MM.1S (cell line): ENCODE results near the gene DMRTB1.
"Not testable (repeated sequence)": the region's sequence is repeated elsewhere in the genome, so short reads cannot be mapped to it uniquely, and the experiment has no call there.

Experiments
- DNase-seq: peaks from one replicate; pipeline ENCODE4 v3.0.0-alpha.2; 2015
- H2AFZ ChIP-seq: fragments of 300-600 bp; sonication (generic); 2 replicates; pipeline ENCODE4 v1.6.0; 2016; ENCODE audit warnings: antibody characterized with exemption, low read length
- H3F3A ChIP-seq: fragments of 300-600 bp; sonication (generic); 2 replicates; pipeline ENCODE4 v1.6.1; 2016; ENCODE audit warnings: mild to moderate bottlenecking, antibody characterized with exemption, low read length, moderate library complexity, mixed read lengths; ENCODE audit not compliant: insufficient read depth
- H3K27ac ChIP-seq: fragments of 300-600 bp; sonication (generic); 2 replicates; pipeline ENCODE4 v1.5.1; 2016; ENCODE audit warnings: mild to moderate bottlenecking, low read length
- H3K27me3 ChIP-seq: fragments of 300-600 bp; sonication (generic); replicated peaks from 2 replicates; pipeline ENCODE4 v1.6.0; 2016; ENCODE audit warnings: low read length; ENCODE audit not compliant: insufficient read depth
- H3K36me3 ChIP-seq: fragments of 300-600 bp; sonication (generic); replicated peaks from 2 replicates; pipeline ENCODE4 v1.6.1; 2016; ENCODE audit warnings: mild to moderate bottlenecking, low read length, mixed read lengths; ENCODE audit not compliant: insufficient read depth
- H3K4me1 ChIP-seq: fragments of 300-600 bp; sonication (generic); 2 replicates; pipeline ENCODE4 v1.6.1; 2016; ENCODE audit warnings: low read length, mixed read lengths
- H3K4me2 ChIP-seq: fragments of 300-600 bp; sonication (generic); 2 replicates; pipeline ENCODE4 v1.6.0; 2016; ENCODE audit warnings: low read depth, low read length
- H3K4me3 ChIP-seq: fragments of 300-600 bp; sonication (generic); 2 replicates; pipeline ENCODE4 v1.5.1; 2016; ENCODE audit warnings: low read length, mixed read lengths
- H3K79me2 ChIP-seq: fragments of 300-600 bp; sonication (generic); 2 replicates; pipeline ENCODE4 v1.6.1; 2016; ENCODE audit warnings: mixed run types, low read length, mixed read lengths
- H3K9ac ChIP-seq: fragments of 300-600 bp; sonication (generic); 2 replicates; pipeline ENCODE4 v1.6.1; 2016; ENCODE audit warnings: low read length, mixed read lengths
- H3K9me2 ChIP-seq: fragments of 300-600 bp; sonication (generic); replicated peaks from 2 replicates; pipeline ENCODE4 v1.6.1; 2016; ENCODE audit warnings: mild to moderate bottlenecking, low read length, mixed read lengths; ENCODE audit not compliant: insufficient read depth
- H3K9me3 ChIP-seq: fragments of 300-600 bp; sonication (generic); replicated peaks from 2 replicates; pipeline ENCODE4 v1.6.1; 2016; ENCODE audit warnings: mild to moderate bottlenecking, low read length, mixed read lengths; ENCODE audit not compliant: insufficient read depth
- H4K20me1 ChIP-seq: fragments of 300-600 bp; sonication (generic); 2 replicates; pipeline ENCODE4 v1.6.1; 2016; ENCODE audit warnings: mild to moderate bottlenecking, low read length, moderate library complexity, mixed read lengths; ENCODE audit not compliant: insufficient read depth
- EZH2 ChIP-seq: fragments of 300-600 bp; sonication (generic); optimal IDR thresholded peaks from 2 replicates; pipeline ENCODE3; 2017; ENCODE audit warnings: low read depth, mild to moderate bottlenecking, antibody characterized with exemption, low read length, mixed read lengths
- EZH2phosphoT487 ChIP-seq: fragments of 300-600 bp; sonication (generic); IDR thresholded peaks from 2 replicates; pipeline ENCODE4 v1.6.1; 2018; ENCODE audit warnings: antibody characterized with exemption, low read length
- TF ChIP-seq, protein P1 (sequence below): fragments of 300-600 bp; sonication (generic); IDR thresholded peaks from 2 replicates; pipeline ENCODE4 v1.5.1; 2016; ENCODE audit warnings: antibody characterized with exemption, low read length, mixed read lengths

Gene DMRTB1

DNA sequence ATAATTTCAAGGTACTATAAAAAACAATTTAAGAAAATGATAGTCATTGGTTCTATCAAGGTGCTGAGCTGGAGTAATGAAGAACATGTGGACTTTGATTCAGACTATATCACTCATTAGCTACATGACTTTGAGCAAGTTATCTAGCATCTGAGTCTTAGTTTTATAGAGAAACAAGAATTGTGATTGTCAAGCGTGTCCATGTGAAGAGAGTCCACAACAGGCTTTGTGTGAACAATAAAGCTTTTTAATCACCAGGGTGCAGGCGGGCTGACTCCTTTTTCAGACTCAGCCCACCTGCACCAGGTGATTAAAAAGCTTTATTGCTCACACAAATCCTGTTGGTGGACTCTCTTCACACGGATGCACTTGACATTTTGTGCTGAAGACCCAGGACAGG lies 26.6 kb upstream of the DMRTB1 start:
- H4K20me1 ChIP-seq: no peaks in the 10 kb centered on the region
- no peaks in the 10 kb centered on the region for H3K27me3 ChIP-seq
- no peak overlapping the region for H3K27ac ChIP-seq
- no peaks in the 10 kb centered on the region for H3K9me2 ChIP-seq
- H2AFZ ChIP-seq: no peak overlapping the region
- H3K9ac ChIP-seq: no peak overlapping the region
- H3K9me3 ChIP-seq: no peaks in the 10 kb centered on the region
- TF ChIP-seq, protein P1, sequence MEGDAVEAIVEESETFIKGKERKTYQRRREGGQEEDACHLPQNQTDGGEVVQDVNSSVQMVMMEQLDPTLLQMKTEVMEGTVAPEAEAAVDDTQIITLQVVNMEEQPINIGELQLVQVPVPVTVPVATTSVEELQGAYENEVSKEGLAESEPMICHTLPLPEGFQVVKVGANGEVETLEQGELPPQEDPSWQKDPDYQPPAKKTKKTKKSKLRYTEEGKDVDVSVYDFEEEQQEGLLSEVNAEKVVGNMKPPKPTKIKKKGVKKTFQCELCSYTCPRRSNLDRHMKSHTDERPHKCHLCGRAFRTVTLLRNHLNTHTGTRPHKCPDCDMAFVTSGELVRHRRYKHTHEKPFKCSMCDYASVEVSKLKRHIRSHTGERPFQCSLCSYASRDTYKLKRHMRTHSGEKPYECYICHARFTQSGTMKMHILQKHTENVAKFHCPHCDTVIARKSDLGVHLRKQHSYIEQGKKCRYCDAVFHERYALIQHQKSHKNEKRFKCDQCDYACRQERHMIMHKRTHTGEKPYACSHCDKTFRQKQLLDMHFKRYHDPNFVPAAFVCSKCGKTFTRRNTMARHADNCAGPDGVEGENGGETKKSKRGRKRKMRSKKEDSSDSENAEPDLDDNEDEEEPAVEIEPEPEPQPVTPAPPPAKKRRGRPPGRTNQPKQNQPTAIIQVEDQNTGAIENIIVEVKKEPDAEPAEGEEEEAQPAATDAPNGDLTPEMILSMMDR: no peak
- TF ChIP-seq EZH2phosphoT487 (no peak), EZH2 (no peak)
- no peak for DNase-seq
- no peaks in the 10 kb centered on the region for H3K36me3 ChIP-seq
- no peaks in the 10 kb centered on the region for H3K79me2 ChIP-seq
- no peaks in the 10 kb centered on the region for H3K4me1 ChIP-seq
- H3K4me2 ChIP-seq: no peak overlapping the region
- H3F3A ChIP-seq: no peaks in the 10 kb centered on the region
- H3K4me3 ChIP-seq: no peak overlapping the region

DNA sequence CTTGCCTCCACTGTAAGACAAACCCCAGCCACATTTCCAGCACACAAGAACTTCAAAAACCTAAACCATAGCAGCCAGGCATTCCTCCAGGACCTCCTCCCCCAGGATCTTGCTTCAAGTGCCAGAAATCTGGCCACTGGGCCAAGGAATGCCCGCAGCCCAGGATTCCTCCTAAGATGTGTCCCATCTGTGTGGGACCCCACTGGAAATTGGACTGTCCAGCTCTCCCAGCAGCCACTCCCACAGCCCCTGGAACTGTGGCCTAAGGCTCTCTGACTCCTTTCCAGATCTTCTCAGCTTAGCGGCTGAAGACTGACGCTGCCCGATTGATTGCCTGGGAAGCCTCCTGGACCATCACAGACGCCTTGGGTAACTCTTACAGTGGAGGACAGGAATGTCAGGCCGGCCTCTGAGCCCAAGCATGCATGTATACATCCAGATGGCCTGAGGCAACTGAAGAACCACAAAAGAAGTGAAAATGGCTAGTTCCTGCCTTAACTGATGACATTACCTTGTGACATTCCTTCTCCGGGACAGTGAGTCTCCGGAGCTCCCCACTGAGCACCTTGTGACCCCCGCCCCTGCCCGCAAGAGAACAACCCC lies 24.7 kb upstream of the DMRTB1 start:
- H2AFZ ChIP-seq, H3K4me3 ChIP-seq, H3K4me1 ChIP-seq, H3F3A ChIP-seq, H3K9ac ChIP-seq, H4K20me1 ChIP-seq, H3K4me2 ChIP-seq, H3K9me3 ChIP-seq, H3K27ac ChIP-seq, H3K9me2 ChIP-seq, H3K79me2 ChIP-seq, H3K36me3 ChIP-seq, DNase-seq, H3K27me3 ChIP-seq: not testable (repeated sequence)

- Histone ChIP-seq H3F3A (no peaks in the 10 kb centered on the region), H3K9me2 (no peaks in the 10 kb centered on the region), H3K79me2 (no peaks in the 10 kb centered on the region), H3K9ac (no peak overlapping the region), H3K4me1 (no peaks in the 10 kb centered on the region), H2AFZ (no peak overlapping the region), H3K4me2 (no peak overlapping the region), H3K27ac (no peak overlapping the region), H3K9me3 (no peaks in the 10 kb centered on the region), H3K4me3 (no peak overlapping the region), H3K27me3 (no peaks in the 10 kb centered on the region), H3K36me3 (no peaks in the 10 kb centered on the region), H4K20me1 (no peaks in the 10 kb centered on the region)
- DNase-seq: no peak
- no peak for TF ChIP-seq EZH2phosphoT487
- no peak for TF ChIP-seq EZH2
- TF ChIP-seq, protein P1: no peak
Measured at GRCh38 chr1:53435151-53435550, 24.0 kb upstream of the DMRTB1 start.

DNA sequence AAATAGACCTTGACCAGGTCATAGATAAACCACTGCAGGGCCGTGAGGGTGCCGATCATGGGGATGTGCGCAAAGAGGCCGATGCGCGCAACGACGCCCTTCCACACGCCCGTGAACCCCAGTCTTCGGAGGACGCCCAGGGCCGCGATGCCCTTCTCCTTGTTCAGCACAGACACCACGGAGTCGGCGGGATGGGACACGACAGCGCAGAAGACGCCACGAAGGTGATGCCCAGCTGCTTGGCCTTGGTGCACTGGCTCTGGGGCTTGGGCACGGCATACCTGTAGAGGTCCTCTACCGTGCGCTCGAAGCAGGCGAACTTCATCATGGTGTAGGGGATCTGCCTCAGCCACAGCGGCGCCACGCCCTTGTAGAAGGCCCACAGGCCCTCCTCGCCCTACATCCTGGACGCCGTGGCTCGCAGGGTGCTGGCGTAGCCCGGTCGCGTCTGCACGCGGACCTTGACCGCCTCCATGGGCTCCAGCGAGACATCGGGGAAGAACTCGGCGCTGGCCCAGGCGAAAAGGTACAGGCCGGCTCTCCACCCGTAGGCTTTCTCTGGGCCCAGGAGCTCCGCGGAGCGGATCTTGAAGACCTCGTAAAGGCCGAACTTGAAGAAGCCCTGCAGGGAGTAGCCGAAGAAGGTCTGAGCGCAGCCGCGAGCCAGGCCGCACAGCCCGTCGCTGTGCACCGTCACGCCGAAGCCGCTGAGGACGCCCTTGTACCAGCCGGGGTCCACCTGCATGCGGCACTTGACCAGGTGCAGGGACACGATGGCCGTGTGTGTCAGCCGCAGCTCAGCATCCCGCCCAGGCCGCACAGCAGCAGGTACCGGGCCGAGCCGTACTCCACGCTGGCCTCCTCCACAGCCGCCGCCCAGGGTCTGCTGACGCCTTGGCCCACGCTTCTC lies 20.5 kb upstream of the DMRTB1 start:
- no peak overlapping the region for H3K4me3 ChIP-seq
- H3K9ac ChIP-seq: no peak overlapping the region
- no peak overlapping the region for H3K27ac ChIP-seq
- DNase-seq: no peak
- TF ChIP-seq, protein P1: no peak
- no peak for TF ChIP-seq EZH2
- no peak for TF ChIP-seq EZH2phosphoT487
- H3K79me2 ChIP-seq: no peaks in the 10 kb centered on the region
- no peaks in the 10 kb centered on the region for H3F3A ChIP-seq
- no peaks in the 10 kb centered on the region for H3K27me3 ChIP-seq
- no peak overlapping the region for H3K4me2 ChIP-seq
- H3K9me2 ChIP-seq: no peaks in the 10 kb centered on the region
- no peaks in the 10 kb centered on the region for H3K36me3 ChIP-seq
- H2AFZ ChIP-seq: no peak overlapping the region
- no peaks in the 10 kb centered on the region for H4K20me1 ChIP-seq
- H3K9me3 ChIP-seq: no peaks in the 10 kb centered on the region
- no peaks in the 10 kb centered on the region for H3K4me1 ChIP-seq
